Astrocyte (in vitro differentiated cells and primary cell): ENCODE data around the gene SPOCK1.

Experiments used
- EZH2 ChIP-seq: IDR thresholded peaks from 2 replicates; pipeline ENCODE4 v1.6.1; 2012; ENCODE audit warnings: mild to moderate bottlenecking, low read length, inconsistent platforms; ENCODE audit not compliant: insufficient read depth
- TF ChIP-seq, protein P1 (sequence below): IDR thresholded peaks from 2 replicates; pipeline ENCODE4 v1.5.1; 2011; ENCODE audit warnings: low read depth, mild to moderate bottlenecking, inconsistent platforms, low read length, moderate library complexity; ENCODE audit not compliant: insufficient read depth

GRCh38 chr5:137367951-137368350 lies 131.2 kb downstream of the SPOCK1 start:
- TF ChIP-seq, protein P1, sequence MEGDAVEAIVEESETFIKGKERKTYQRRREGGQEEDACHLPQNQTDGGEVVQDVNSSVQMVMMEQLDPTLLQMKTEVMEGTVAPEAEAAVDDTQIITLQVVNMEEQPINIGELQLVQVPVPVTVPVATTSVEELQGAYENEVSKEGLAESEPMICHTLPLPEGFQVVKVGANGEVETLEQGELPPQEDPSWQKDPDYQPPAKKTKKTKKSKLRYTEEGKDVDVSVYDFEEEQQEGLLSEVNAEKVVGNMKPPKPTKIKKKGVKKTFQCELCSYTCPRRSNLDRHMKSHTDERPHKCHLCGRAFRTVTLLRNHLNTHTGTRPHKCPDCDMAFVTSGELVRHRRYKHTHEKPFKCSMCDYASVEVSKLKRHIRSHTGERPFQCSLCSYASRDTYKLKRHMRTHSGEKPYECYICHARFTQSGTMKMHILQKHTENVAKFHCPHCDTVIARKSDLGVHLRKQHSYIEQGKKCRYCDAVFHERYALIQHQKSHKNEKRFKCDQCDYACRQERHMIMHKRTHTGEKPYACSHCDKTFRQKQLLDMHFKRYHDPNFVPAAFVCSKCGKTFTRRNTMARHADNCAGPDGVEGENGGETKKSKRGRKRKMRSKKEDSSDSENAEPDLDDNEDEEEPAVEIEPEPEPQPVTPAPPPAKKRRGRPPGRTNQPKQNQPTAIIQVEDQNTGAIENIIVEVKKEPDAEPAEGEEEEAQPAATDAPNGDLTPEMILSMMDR, result no peak
- no peak for TF ChIP-seq EZH2
